Measurements from ENCODE around the gene ENDOV.
"Not testable (repeated sequence)": the region's sequence is repeated elsewhere in the genome, so short reads cannot be mapped to it uniquely, and the experiment has no call there.

The ENDOV gene

GRCh38 chr17:80402959-80403358 lies 12.0 kb upstream of the ENDOV start:
- H3K4me3 ChIP-seq (replicated peaks; ENCODE audit: low read depth, low read length), result no peak overlapping the region
- TF ChIP-seq, protein P1, sequence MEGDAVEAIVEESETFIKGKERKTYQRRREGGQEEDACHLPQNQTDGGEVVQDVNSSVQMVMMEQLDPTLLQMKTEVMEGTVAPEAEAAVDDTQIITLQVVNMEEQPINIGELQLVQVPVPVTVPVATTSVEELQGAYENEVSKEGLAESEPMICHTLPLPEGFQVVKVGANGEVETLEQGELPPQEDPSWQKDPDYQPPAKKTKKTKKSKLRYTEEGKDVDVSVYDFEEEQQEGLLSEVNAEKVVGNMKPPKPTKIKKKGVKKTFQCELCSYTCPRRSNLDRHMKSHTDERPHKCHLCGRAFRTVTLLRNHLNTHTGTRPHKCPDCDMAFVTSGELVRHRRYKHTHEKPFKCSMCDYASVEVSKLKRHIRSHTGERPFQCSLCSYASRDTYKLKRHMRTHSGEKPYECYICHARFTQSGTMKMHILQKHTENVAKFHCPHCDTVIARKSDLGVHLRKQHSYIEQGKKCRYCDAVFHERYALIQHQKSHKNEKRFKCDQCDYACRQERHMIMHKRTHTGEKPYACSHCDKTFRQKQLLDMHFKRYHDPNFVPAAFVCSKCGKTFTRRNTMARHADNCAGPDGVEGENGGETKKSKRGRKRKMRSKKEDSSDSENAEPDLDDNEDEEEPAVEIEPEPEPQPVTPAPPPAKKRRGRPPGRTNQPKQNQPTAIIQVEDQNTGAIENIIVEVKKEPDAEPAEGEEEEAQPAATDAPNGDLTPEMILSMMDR (IDR thresholded peaks at IDR 0.05; ENCODE audit: low read length, missing control alignments), result no peak
- DNase-seq (ENCODE audit: low read depth), result no peak

GRCh38 chr17:80406146-80406545 lies 8.8 kb upstream of the ENDOV start:
- TF ChIP-seq, protein P1 (IDR thresholded peaks at IDR 0.05; ENCODE audit: low read length, missing control alignments), result no peak
- DNase-seq (ENCODE audit: low read depth), result no peak
- no peak overlapping the region for H3K4me3 ChIP-seq (replicated peaks; ENCODE audit: low read depth, low read length)

DNA sequence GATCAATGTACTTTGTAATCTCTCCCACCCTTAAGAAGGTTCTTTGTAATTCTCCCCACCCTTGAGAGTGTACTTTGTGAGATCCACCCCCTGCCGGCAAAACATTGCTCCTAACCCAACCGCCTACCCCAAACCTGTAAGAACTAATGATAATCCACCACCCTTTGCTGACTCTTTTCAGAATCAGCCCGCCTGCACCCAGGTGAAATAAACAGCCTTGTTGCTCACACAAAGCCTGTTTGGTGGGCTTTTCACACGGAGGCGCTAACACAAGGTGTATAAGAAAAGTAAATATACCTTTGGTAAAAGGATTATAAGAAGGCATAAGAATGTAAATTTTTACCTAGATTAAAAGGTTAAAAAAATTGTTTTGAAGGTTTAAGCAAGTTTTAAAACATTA lies 7.0 kb upstream of the ENDOV start:
- not testable (repeated sequence) for DNase-seq (ENCODE audit: low read depth); H3K4me3 ChIP-seq (replicated peaks; ENCODE audit: low read depth, low read length)

DNA sequence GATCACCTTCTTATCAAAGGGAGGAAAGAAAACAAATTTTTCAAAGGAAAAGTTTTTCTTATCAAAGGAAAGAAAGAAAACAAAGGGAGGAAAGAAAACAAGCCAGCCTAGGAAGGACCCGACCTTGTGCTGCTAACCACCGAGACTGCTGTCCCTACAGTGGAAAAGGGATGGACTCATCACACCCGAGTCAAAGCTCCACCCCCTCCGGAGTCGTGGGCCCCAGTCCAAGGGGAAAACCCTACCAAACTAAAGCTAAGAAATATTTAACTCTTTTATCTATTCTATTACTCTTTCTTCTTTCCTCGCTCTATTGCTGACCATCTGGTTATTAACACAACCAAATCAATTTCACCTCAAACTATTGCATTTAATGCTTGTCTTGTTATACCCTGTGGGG lies 6.1 kb upstream of the ENDOV start:
- DNase-seq (ENCODE audit: low read depth), result no peak
- H3K4me3 ChIP-seq (replicated peaks; ENCODE audit: low read depth, low read length), result no peak overlapping the region

DNA sequence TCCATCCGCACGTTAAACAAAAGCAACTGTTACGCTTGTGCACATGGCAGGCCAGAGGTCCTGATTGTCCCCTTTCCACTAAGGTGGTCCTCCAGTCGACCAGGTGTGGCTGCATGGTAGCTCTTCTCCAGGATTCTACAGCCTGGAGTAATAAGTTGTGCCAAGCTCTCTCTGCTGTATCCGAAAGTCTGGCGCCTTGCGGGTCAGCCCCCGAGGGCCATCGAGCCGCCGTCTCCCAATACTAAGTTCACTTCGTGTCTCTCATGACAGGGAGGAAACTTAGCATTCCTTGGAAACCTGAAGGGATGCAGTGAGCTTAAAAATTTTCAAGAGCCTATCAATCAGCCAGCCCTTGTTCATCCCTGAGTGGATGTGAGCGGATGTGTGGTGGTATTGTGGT lies 5.3 kb upstream of the ENDOV start:
- H3K4me3 ChIP-seq (replicated peaks; ENCODE audit: low read depth, low read length), result no peak overlapping the region
- TF ChIP-seq, protein P1 (IDR thresholded peaks at IDR 0.05; ENCODE audit: low read length, missing control alignments), result no peak

More for the DNA sequence above, 6.1 kb upstream of the ENDOV start:
- TF ChIP-seq, protein P1 (IDR thresholded peaks at IDR 0.05; ENCODE audit: low read length, missing control alignments), result no peak

GRCh38 chr17:80410441-80411087 lies 4.4 kb upstream of the ENDOV start:
- H3K4me3 ChIP-seq (replicated peaks; ENCODE audit: low read depth, low read length); DNase-seq (ENCODE audit: low read depth): not testable (repeated sequence)

More for the DNA sequence above, 5.3 kb upstream of the ENDOV start:
- no peak for DNase-seq (ENCODE audit: low read depth)

- peak overlapping the region; percentile 98 for H3K4me3 ChIP-seq (replicated peaks; ENCODE audit: low read depth, low read length)
- DNase-seq (ENCODE audit: low read depth), result no peak
- TF ChIP-seq, protein P1 (IDR thresholded peaks at IDR 0.05; ENCODE audit: low read length, missing control alignments), result no peak
Observed at GRCh38 chr17:80413771-80414507, 1.0 kb upstream of the ENDOV start.

DNA sequence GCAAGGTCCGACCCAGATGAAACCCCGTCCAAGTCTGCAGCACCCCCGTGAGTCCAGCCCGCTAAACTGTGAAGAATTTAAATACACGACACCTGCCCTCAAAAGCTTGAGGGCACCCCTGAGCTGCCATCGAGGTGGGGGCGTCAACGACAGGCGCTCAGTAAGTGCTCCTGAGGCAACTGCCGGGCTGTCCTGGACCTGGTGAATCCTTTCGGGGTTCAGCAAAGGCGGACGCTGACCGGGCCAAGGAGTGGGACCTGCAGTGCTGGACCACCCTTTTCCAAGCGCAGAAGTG lies 512 bp upstream of the ENDOV start:
- TF ChIP-seq, protein P1 (IDR thresholded peaks at IDR 0.05; ENCODE audit: low read length, missing control alignments), result no peak
- peak; percentile 9 for DNase-seq (ENCODE audit: low read depth)
- H3K4me3 ChIP-seq (replicated peaks; ENCODE audit: low read depth, low read length), result peak overlapping the region; percentile 98

All from fibroblast of pulmonary artery (primary cell).